ENCODE measurements around the gene OLFM2.

The OLFM2 gene

DNA sequence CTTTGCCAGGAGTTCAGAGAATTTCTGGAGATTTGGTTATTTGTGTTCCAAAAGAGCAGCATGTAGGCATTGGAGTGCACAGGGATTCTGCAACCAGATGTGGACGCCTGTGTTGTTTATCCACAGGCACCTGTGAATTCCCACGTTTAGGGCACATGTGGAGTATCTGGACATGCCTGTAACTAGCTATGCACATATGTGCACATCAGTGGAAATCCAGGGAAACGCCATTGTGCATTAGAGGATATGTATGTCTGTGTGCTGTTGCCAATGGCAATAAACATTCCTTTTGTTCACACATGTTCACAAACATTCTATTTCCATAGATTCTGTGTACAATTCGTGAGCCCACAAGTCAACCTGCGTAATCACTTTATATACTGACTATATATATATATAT, 34.7 kb downstream of the OLFM2 start:
- no peaks in the 10 kb centered on the region for H3K36me3 ChIP-seq (ENCODE audit: insufficient read depth, low read depth, low read length)
- H3K9me3 ChIP-seq (ENCODE audit: insufficient read depth, low read depth, low read length) = no peaks in the 10 kb centered on the region
- no peaks in the 10 kb centered on the region for H3K27me3 ChIP-seq (ENCODE audit: insufficient read depth, low read length)

DNA sequence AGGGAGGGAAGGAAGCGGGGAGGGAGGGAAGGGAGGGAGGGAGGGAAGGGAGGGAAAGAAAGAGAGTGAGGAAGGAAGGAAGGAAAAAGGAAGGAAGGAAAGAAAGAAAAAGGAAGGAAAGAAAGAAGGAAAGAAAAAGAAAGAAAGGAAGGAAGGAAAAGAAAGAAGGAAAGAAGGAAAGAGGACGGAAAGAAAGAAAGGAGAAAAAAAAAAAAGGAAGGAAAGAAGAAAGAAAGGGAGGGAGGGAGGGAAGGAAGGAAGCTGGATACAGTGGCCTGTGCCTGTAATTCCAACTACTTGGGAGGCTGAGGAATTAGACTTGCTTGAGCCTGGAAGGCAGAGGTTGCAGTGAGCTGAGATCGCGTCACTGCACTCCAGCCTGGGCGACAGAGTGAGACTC, 35.3 kb downstream of the OLFM2 start:
- Histone ChIP-seq H3K4me1 (ENCODE audit: insufficient read depth, low read length) (peaks cover 4% of the 10 kb centered on the region; the same call in 1 of the 2 replicates), H3K36me3 (ENCODE audit: insufficient read depth, low read depth, low read length) (no peaks in the 10 kb centered on the region), H3K9ac (ENCODE audit: low read depth, low read length) (no peak overlapping the region), H3K9me3 (ENCODE audit: insufficient read depth, low read depth, low read length) (no peaks in the 10 kb centered on the region), H3K4me3 (ENCODE audit: low read length) (no peak overlapping the region), H3K27ac (ENCODE audit: low read length) (no peak overlapping the region), H3K27me3 (ENCODE audit: insufficient read depth, low read length) (no peaks in the 10 kb centered on the region)

More for the DNA sequence above, 34.7 kb downstream of the OLFM2 start:
- Histone ChIP-seq H3K4me3 (ENCODE audit: low read length) (no peak overlapping the region), H3K9ac (ENCODE audit: low read depth, low read length) (no peak overlapping the region), H3K4me1 (ENCODE audit: insufficient read depth, low read length) (peaks cover 4% of the 10 kb centered on the region; the same call in 1 of the 2 replicates), H3K27ac (ENCODE audit: low read length) (no peak overlapping the region)

DNA sequence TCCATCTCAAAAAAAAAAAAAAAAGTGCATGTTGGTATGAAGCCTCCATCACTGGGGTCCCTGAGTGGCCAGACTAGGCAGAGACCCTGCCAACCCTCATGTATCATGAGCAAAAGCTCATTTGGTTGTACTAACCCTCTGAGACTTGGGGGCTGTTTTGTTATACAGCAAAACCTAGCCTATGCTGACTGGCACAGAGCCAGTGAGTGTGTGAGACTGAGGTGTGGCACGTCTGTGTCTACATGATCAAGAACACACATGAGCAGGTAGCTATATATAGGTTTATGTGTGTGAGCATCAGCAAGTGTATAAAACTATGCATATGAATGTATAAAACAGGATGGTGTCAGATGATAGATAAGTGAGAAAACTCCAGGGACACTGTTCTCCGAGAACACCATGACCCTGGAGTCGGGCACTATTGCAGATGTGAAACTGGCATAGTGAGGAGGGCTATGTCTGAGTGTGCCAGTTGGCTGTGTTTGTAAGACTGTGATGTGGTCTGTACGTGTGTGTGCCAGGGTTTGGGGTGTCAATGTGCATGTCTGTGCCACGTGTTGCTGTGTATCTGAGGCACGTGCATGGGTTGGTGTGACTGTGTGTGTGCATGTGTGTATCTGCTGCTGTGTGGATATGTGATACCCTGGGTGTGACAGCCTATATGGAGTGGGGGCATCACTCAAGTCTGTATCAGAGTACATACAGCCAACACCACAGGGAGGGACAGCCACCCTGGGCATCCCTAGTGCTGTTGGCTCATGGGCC, 44.5 kb downstream of the OLFM2 start:
- no peaks in the 10 kb centered on the region for H3K36me3 ChIP-seq (ENCODE audit: insufficient read depth, low read depth, low read length)
- no peaks in the 10 kb centered on the region for H3K9me3 ChIP-seq (ENCODE audit: insufficient read depth, low read depth, low read length)
- H3K4me3 ChIP-seq (ENCODE audit: low read length) = no peak overlapping the region

DNA sequence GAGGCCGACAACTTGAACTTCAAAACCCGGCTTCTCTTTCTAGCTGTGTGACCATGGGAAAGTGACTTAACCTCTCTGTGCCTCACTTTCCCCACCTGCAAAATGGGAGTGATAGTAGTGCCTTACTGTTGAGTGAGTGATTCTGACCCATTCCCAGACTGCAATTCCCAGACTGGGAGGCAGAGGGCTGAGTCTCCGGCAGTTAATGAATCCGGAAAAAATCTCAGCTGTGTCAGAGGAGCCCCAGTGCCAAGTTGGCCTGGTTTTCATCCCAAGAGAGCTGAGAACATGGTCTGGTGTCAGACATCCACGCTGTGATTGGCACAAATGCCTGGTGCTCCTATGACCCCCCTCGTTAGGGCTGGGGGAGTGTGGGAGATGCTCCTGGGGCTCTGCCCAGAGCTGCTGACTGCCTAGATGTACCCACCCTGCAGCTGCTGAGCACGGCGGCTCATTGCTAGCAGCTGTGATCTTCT, 51.2 kb downstream of the OLFM2 start:
- H3K27me3 ChIP-seq (ENCODE audit: insufficient read depth, low read length) = no peaks in the 10 kb centered on the region
- H3K36me3 ChIP-seq (ENCODE audit: insufficient read depth, low read depth, low read length) = no peaks in the 10 kb centered on the region
- no peak overlapping the region for H3K27ac ChIP-seq (ENCODE audit: low read length)
- no peak overlapping the region for H3K4me3 ChIP-seq (ENCODE audit: low read length)
- no peak overlapping the region for H3K9ac ChIP-seq (ENCODE audit: low read depth, low read length)
- no peaks in the 10 kb centered on the region for H3K9me3 ChIP-seq (ENCODE audit: insufficient read depth, low read depth, low read length)
- no peaks in the 10 kb centered on the region for H3K4me1 ChIP-seq (ENCODE audit: insufficient read depth, low read length)

More for the DNA sequence above, 44.5 kb downstream of the OLFM2 start:
- Histone ChIP-seq H3K27ac (ENCODE audit: low read length) (no peak overlapping the region), H3K27me3 (ENCODE audit: insufficient read depth, low read length) (no peaks in the 10 kb centered on the region), H3K4me1 (ENCODE audit: insufficient read depth, low read length) (no peaks in the 10 kb centered on the region), H3K9ac (ENCODE audit: low read depth, low read length) (no peak overlapping the region)

DNA sequence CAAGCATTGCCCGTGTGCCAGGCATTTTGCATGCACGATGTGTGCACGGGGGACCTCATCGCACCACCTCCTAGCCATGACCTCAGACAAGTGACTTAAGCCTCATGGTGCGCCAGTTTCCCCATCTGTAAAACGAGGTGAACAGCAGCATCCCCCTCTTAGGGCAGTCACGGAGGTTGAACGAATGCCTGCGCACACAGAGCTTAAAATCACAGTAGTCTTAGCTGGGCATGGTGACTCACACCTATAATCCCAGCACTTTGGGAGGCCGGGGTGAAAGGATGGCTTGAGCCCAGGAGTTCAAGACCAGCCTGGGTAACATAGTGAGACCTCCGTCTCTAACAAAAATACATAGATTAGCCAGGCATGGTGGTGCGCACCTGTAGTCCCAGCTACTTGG, 52.6 kb downstream of the OLFM2 start:
- Histone ChIP-seq H3K9me3 (ENCODE audit: insufficient read depth, low read depth, low read length) (no peaks in the 10 kb centered on the region), H3K36me3 (ENCODE audit: insufficient read depth, low read depth, low read length) (no peaks in the 10 kb centered on the region), H3K4me3 (ENCODE audit: low read length) (no peak overlapping the region), H3K9ac (ENCODE audit: low read depth, low read length) (no peak overlapping the region), H3K4me1 (ENCODE audit: insufficient read depth, low read length) (no peaks in the 10 kb centered on the region), H3K27me3 (ENCODE audit: insufficient read depth, low read length) (no peaks in the 10 kb centered on the region), H3K27ac (ENCODE audit: low read length) (no peak overlapping the region)

DNA sequence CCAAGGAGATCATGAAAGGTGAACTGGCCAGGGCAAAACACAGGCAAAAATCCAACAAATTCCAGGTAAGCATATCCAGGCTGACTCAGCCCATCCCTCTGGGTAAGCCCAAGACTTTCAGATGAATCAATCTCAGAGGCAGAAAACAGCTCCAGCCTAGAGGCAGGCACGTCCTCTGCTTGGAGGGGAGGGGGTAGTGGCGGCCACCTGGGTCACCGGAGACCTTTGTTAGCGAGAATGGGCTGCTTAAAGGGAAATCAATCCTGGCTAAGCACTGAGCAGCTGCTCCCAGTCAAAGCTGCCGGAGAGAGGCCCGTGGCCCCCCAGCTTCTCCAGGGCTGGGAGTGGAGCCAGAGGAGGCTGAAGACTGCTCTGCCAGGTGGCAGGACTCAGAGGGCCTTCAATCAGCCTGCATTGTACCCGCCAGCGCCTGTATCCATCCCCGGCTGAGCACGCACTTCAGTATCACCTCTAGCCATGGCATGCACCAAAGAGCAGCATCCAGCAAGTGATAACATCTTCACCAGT, 53.0 kb downstream of the OLFM2 start:
- H3K27me3 ChIP-seq (ENCODE audit: insufficient read depth, low read length) = no peaks in the 10 kb centered on the region
- H3K9me3 ChIP-seq (ENCODE audit: insufficient read depth, low read depth, low read length) = no peaks in the 10 kb centered on the region
- no peak overlapping the region for H3K9ac ChIP-seq (ENCODE audit: low read depth, low read length)
- H3K36me3 ChIP-seq (ENCODE audit: insufficient read depth, low read depth, low read length) = no peaks in the 10 kb centered on the region
- no peak overlapping the region for H3K4me3 ChIP-seq (ENCODE audit: low read length)
- H3K4me1 ChIP-seq (ENCODE audit: insufficient read depth, low read length) = no peaks in the 10 kb centered on the region
- H3K27ac ChIP-seq (ENCODE audit: low read length) = no peak overlapping the region

DNA sequence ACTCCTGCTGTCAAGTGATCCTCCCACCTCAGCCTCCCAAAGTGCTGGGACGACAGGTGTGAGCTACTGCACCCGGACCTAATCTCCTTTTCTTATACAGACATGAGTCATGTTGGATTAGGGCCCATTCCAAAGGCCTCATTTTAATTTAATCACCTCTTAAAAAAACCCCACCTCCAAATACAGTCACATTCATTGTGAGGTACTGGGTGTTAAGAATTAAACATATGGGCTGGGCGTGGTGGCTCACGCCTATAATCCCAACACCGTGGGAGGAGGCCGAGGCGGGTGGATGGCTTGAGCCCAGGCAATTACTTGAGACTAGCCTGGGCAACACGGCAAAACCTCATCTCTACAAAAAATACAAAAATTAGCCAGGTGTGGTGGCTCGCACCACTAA, 54.6 kb downstream of the OLFM2 start:
- Histone ChIP-seq H3K4me3 (ENCODE audit: low read length) (no peak overlapping the region), H3K9me3 (ENCODE audit: insufficient read depth, low read depth, low read length) (no peaks in the 10 kb centered on the region), H3K27me3 (ENCODE audit: insufficient read depth, low read length) (no peaks in the 10 kb centered on the region), H3K36me3 (ENCODE audit: insufficient read depth, low read depth, low read length) (no peaks in the 10 kb centered on the region), H3K4me1 (ENCODE audit: insufficient read depth, low read length) (no peaks in the 10 kb centered on the region), H3K27ac (ENCODE audit: low read length) (no peak overlapping the region), H3K9ac (ENCODE audit: low read depth, low read length) (no peak overlapping the region)

DNA sequence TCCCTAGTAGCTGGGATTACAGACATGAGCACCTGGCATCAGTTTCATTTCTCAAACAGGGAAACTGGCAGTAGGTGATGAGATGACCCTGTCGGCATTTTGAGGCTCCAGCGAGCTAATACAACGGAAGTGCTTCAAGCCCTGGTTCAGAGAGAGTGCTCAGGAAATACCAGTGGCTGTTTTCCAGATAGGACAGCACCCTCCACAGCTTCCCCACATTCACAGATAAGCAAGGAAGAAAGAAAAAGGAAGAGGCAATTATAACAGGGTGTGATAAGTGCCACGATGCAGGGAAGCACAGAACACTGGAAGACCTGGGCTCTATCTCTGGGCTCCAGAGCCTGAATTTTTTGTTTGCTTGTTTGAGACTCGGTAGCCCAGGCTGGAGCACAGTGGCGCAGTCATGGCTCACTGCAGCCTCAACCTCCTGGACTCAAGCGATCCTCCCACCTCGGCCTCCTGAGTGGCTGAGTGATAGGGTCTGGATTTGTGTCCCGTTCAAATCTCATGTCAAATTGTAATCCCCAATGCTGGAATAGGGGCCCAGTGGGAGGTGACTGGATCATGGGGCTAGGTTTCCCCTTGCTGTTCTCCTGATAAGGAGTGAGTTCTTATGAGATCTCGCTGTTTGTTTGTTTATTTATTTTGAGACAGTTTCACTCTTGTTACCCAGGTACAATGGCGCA, 57.7 kb downstream of the OLFM2 start:
- no peak overlapping the region for H3K27ac ChIP-seq (ENCODE audit: low read length)
- no peaks in the 10 kb centered on the region for H3K9me3 ChIP-seq (ENCODE audit: insufficient read depth, low read depth, low read length)
- no peaks in the 10 kb centered on the region for H3K27me3 ChIP-seq (ENCODE audit: insufficient read depth, low read length)
- no peak overlapping the region for H3K9ac ChIP-seq (ENCODE audit: low read depth, low read length)
- no peaks in the 10 kb centered on the region for H3K4me1 ChIP-seq (ENCODE audit: insufficient read depth, low read length)
- H3K36me3 ChIP-seq (ENCODE audit: insufficient read depth, low read depth, low read length) = no peaks in the 10 kb centered on the region
- no peak overlapping the region for H3K4me3 ChIP-seq (ENCODE audit: low read length)

DNA sequence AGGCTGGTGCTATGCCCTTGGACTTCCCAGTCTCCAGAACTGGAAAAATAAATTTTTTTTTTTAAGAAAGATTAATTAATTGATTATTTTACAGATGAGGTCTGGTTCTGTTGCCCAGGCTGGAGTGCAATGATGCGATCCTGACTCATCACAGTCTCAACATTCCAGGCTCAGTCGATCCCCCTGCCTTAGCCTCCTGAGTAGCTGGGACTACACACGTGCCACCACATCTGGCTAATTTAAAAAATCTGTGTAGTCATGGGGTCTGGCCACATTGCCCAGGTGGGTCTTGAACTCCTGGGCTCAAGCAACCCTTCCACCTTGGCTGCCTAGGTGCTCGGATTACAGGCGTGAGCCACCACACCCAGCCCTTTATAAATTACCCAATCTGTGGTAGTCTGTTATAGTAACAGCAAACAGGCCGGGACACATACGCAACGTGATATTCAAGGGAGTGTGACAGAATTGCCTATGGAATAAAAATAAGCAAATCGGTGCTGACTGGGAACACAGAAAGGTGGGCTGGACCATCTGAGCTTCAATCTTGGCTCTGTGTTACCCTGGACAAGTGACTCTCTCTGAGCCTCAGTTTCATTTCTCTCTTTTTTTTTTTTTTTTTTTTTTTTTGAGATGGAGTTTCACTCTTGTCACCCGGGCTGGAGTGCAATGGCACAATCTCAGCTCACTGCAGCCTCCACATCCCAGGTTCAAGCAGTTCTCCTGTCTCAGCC, 58.4 kb downstream of the OLFM2 start:
- H3K4me1 ChIP-seq (ENCODE audit: insufficient read depth, low read length) = no peaks in the 10 kb centered on the region

DNA sequence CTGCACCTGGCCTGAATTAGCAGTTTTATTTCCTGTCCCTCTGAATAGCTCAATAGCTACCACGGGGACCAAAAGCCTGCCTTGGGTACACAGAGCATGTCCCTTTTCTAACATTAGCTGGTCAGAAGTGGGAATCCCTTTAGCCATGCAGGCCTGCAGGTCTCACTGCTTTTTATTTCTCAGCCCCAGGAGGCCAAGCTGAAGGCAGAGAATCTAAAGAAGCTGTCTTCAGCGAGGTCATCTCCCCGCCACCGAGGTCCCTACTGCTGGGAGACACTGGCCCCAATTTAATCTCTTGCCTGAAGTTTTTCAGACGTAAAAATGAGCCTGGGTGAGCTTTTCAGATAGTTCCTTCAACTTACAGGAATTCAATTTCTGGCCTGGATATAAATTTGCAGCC, 60.5 kb downstream of the OLFM2 start:
- Histone ChIP-seq H3K36me3 (ENCODE audit: insufficient read depth, low read depth, low read length) (no peaks in the 10 kb centered on the region), H3K9ac (ENCODE audit: low read depth, low read length) (no peak overlapping the region), H3K27me3 (ENCODE audit: insufficient read depth, low read length) (no peaks in the 10 kb centered on the region), H3K4me3 (ENCODE audit: low read length) (no peak overlapping the region), H3K27ac (ENCODE audit: low read length) (no peak overlapping the region), H3K9me3 (ENCODE audit: insufficient read depth, low read depth, low read length) (no peaks in the 10 kb centered on the region), H3K4me1 (ENCODE audit: insufficient read depth, low read length) (no peaks in the 10 kb centered on the region)

More for the DNA sequence above, 58.4 kb downstream of the OLFM2 start:
- Histone ChIP-seq H3K27me3 (ENCODE audit: insufficient read depth, low read length) (no peaks in the 10 kb centered on the region), H3K9ac (ENCODE audit: low read depth, low read length) (no peak overlapping the region), H3K4me3 (ENCODE audit: low read length) (no peak overlapping the region), H3K27ac (ENCODE audit: low read length) (no peak overlapping the region), H3K9me3 (ENCODE audit: insufficient read depth, low read depth, low read length) (no peaks in the 10 kb centered on the region), H3K36me3 (ENCODE audit: insufficient read depth, low read depth, low read length) (no peaks in the 10 kb centered on the region)

DNA sequence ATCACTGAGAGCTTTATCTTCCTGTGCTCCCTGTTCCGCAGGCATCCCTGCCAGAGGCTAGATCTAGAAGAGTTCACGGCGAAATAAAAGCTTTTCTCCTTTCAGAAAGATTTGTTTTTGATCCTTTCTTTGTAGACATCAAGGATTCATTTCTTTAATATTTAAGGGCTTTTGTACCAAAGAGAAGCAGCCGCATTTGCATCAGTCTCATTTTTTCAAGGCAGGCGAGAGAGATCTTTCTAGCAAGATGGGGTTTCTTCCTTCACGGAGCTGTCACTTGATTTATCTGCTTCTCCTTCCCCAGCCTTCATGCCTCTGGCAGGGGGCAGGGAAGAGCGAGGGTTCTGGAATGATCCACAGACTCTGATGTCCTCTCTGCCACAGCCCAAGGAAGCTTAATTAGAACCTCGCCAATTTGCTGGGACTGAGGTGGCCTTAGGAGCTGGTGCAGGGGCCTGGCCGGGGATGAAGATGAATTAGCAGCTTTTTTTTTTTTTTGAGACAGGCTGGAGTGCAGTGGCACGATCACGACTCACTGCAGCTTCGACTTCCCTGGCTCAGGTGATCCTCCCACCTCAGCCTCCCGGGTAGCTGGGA, 61.2 kb downstream of the OLFM2 start:
- no peaks in the 10 kb centered on the region for H3K9me3 ChIP-seq (ENCODE audit: insufficient read depth, low read depth, low read length)
- no peak overlapping the region for H3K9ac ChIP-seq (ENCODE audit: low read depth, low read length)
- H3K27ac ChIP-seq (ENCODE audit: low read length) = no peak overlapping the region
- H3K27me3 ChIP-seq (ENCODE audit: insufficient read depth, low read length) = no peaks in the 10 kb centered on the region
- H3K36me3 ChIP-seq (ENCODE audit: insufficient read depth, low read depth, low read length) = no peaks in the 10 kb centered on the region
- H3K4me3 ChIP-seq (ENCODE audit: low read length) = no peak overlapping the region
- H3K4me1 ChIP-seq (ENCODE audit: insufficient read depth, low read length) = no peaks in the 10 kb centered on the region
